Umbilical cord (tissue), 2 donors: ENCODE results near the gene ACAD11. TPM values are rescaled to one million over a fixed set of nuclear protein-coding genes. Genes with fewer than 3 reads are reported as not detected.
"Not testable (repeated sequence)": the region's sequence is repeated elsewhere in the genome, so short reads cannot be mapped to it uniquely, and the experiment has no call there.

Experiments used
- DNase-seq: peaks from one replicate; pipeline ENCODE4 v3.0.0-alpha.2; 2015; ENCODE audit warnings: low spot score
- total RNA-seq: library from RNA; depleted of rRNA; stranded (reverse); fragments of >200 nt; gene quantifications from one replicate; pipeline ENCODE4 v1.2.3, GENCODE V29; 2014; ENCODE audit warnings: low replicate concordance; ENCODE audit not compliant: insufficient read depth

ACAD11 gene
- total RNA-seq, 1 donor from 2014 or later, result 29.4 TPM

- DNase-seq, result no peak
Observed at GRCh38 chr3:132605374-132605792, 54.2 kb downstream of the ACAD11 start.

- peak; percentile 29 for DNase-seq
Observed at GRCh38 chr3:132600614-132601013, 59.0 kb downstream of the ACAD11 start.

GRCh38 chr3:132598181-132598580 is 61.4 kb downstream of the ACAD11 start:
- no peak for DNase-seq

GRCh38 chr3:132597660-132598059 is 61.9 kb downstream of the ACAD11 start:
- no peak for DNase-seq

DNA sequence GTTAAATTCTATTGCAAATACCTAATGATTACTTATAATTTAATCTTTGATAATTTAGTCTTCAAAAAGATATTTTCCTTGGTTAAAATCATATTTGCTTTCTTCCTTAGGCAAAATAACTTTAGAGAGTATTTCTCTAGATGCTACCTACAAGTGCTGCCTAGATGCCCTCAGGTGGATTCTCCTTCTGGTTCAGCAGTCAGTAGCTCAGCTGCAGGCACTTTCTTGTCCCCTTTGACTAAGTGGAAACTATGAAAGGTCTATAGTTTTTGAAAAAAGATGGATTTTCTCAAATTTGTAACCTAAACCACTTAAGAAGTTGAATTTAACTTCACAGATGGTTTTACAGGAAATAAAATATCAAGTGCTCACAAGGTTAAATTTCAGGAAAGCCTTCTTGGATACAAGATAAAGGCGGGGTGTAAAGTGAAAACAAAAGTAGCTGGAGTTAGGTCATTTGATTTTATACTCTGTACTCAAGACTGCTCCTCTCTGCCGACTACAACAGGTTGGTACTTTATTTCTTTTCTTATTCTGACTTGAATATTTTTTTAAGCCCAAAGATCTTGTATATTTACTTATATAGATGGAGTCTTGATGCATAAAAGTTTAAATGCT is 62.7 kb downstream of the ACAD11 start, which contains the start of gene ACKR4:
ACKR4 (plus strand) TSS at position 455 of the 618 bp plus-strand sequence. CDS start 3,128 bp downstream, outside the sequence.
- no peak for DNase-seq

DNA sequence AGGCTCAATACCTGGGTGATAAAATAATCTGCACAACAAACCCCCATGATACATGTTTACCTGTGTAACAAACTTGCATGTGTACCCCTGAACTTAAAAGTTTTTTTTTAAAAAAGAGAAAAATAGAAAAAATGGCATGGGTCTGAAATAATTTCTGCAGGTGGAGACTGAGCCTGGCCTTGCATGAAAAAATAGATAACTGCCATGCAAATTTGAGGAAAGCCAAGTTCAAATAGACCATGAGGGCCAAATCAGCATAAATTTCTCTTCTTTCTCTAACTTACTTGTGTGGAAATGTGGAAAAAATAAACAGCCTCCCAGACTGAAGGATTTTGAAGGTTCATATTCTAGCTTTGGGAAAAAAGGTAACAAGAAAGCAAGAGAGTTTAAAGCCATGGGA is 63.3 kb downstream of the ACAD11 start:
- no peak for DNase-seq

DNA sequence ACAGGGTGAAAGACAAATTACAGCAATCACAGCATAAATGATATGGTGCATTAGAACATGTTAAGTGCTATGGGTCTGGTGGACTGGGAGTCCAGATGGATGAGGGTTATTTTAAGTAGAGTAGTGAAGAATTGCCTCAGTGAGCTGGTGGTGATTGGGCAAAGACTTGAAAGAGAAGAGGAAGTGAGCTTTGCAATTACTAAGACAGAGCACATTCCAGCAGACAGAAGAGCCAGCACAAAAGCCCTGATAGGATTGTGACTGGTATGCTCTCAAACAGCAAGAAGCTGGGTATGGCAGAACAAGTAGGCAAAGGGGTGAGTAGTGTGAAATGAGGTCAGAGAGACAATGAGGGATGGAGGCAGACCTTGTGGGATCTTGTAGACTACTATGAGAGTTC is 64.6 kb downstream of the ACAD11 start:
- peak; percentile 12 for DNase-seq

DNA sequence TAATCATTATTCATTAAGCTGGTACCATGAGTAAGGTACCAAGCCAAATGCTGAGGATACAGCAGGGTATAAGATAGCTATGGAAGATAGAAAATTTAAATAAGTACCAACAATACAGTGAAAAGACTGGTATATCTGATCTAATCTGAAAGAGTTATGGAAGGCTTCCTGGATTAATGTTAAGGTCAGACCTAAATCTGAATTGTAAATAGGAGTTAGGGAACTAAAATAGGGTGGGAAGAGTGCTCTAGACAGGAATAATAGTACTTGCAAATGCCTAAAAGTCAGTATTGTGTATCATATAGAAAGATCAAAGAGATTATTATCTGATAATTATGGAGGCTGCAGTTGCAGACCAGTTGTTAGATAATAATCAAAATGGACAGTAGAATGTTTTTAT is 65.1 kb downstream of the ACAD11 start:
- DNase-seq, result no peak

- DNase-seq, result peak; percentile 46
Observed at GRCh38 chr3:132593947-132594323, 65.7 kb downstream of the ACAD11 start.

GRCh38 chr3:132593241-132593946 is 66.2 kb downstream of the ACAD11 start:
- DNase-seq, result no peak

DNA sequence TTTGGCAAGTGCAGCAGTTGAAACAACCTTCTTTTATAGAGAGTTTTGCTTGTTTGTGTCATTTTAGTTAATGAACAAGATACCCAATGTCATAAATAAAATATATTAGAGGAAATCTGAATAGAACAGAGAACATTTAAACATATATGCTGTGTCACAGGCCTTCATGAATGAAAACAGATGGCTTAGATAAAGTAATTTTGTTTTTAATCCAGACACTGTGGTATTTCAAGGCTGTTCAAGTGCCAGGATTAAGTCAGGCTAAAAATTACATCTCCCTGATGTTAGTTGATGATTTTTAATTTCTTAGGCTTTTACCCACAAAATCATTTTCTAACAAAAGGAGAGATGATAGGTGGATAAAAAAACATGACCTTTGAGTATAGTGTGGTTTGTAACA is 67.4 kb downstream of the ACAD11 start:
- no peak for DNase-seq

GRCh38 chr3:132587401-132587800 is 72.2 kb downstream of the ACAD11 start:
- DNase-seq, result no peak

DNA sequence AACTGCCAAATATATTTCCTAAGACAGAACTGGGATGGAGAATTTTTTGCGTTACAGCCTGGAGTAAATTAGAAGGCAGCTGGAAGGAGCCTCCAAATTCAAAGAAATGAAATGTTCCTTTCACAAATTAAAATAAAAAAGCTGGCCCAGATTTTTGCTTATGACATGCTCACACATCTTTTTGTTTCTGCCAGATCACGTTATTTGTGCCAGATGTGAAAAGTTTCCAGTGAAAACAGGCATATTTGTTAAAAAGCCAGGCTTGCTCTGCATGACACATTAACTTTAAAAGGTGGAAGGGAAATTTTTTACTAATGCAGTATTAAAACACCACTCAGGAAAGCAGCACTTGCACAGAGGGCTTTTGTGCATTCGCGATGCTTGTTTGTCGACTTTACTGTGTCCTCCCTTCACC is 85.8 kb downstream of the ACAD11 start:
- no peak for DNase-seq

GRCh38 chr3:132570016-132570415 is 89.6 kb downstream of the ACAD11 start:
- DNase-seq, result no peak

DNA sequence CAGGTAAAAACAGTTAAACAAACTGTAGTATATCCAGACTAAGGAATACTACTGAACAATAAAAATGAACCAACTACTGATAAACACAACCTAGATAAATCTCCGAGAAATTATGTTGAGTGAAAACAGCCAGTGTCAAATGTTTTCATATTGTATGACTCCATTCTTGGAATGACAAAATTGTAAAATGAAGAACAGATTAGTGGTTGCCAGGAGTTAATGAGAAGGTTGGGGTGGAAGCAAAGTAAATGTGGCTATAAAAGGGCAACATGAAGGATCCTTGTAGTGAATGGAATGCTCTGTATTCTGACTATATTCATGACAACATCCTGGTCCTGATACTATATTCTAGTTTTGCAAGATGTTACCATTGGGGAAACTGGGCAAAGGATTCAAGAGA is 90.0 kb downstream of the ACAD11 start:
- DNase-seq, result no peak

GRCh38 chr3:132569153-132569552 is 90.5 kb downstream of the ACAD11 start:
- DNase-seq, result no peak

- no peak for DNase-seq
Observed at GRCh38 chr3:132568422-132568821, 91.2 kb downstream of the ACAD11 start.

DNA sequence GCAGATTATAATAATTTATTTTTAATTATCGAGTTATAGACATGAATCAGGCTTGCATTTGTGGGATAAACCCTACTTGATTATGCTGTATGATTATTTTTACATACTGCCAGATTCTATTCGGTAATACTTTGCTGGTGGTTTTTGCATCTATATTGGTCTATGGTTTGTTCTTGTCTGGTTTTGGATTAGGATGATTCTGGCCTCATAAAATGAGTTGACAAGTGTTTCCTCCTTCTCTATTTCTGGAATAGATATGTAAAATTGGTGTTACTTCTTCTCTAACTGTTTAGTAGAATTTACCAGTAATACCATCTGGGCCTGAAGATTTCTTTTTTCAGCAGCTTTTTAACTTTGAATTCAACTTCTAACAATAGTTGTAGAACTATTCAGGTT is 95.5 kb downstream of the ACAD11 start:
- no peak for DNase-seq

GRCh38 chr3:132563420-132564069 is 96.1 kb downstream of the ACAD11 start:
- no peak for DNase-seq

DNA sequence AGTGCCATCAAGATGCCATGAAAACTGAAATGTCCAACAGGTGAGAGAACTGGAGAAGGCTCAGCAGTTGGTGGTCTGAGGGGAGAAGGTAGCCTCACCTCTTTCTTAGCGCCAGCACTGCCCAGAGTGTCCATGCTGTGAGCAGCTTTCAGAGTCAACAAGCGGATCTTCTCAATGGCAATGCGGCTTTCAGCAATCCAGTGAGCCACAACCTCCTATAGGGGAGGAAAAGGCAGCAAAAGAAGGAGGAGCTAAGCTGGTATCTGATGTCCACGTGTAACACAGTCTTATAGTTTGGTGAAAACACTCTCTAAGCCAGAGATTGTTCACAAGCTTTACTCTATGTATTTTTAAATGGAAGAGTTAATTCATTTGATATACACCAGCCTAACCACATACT is 98.6 kb downstream of the ACAD11 start:
- DNase-seq, result no peak

DNA sequence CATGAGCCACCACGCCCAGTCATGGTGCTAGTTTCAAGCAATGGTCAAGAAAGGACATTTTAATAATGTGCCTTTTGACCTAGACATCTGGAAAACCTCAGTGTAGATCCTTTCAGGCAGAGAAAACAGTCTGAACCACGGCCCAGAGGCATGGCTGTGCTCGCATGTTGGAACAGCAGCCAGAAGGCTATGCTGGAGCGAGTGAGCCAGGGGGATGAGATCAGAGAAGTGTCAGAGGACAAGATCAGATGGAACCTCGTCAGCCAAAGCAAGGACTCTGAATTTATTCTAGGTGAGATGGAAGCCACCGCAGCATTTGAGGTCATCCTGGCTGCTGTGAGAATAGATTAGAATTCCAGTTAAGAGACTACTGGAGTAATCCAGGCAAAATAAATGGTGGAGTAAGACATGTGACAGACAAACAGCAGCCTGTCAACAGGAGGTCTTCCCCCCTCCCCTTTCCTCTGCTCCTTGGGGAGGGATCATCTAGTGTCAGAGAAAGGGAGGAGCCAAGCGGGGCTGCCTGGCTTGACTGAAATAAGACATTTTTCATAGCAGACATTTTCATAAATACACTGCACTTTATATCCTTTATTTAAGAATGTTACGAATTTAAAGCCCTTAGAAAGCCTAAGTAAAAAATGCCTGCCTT is 103.0 kb downstream of the ACAD11 start:
- DNase-seq, result no peak

DNA sequence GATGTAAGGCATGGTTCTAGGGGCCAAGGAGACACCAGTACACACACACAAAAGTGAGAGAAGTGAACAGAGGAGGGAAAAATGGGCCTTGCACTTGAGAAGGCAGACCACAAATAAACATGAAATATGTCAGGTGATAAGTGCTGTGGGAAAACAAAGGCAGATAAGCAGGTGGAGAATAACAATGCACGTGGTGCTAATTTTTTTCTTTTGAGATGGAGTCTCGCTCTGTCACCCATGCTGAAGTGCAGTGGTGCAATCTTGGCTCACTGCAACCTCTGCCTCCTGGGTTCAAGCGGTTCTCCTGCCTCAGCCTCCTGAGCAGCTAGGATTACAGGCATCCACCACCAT is 103.6 kb downstream of the ACAD11 start:
- DNase-seq, result not testable (repeated sequence)
